Ascending aorta (tissue), 2 donors: Measurements from ENCODE around the gene PLXNA2. TPM values are rescaled to one million over a fixed set of nuclear protein-coding genes. Genes with fewer than 3 reads are reported as not detected.

Source experiments
- DNase-seq, 2 donors: peaks; one replicate each; pipeline ENCODE4 v3.0.0-alpha.2; 2019; ENCODE audit warnings: low spot score in 2 of 2
- H3K27ac ChIP-seq, 2 donors: fragments of 200-600 bp; sonication (generic); one replicate each; pipeline ENCODE4 v1.5.1; 2016 to 2017; ENCODE audit warnings: mild to moderate bottlenecking in 1 of 2
- H3K27me3 ChIP-seq: fragments of 200-600 bp; sonication (generic); one replicate; pipeline ENCODE4 v1.5.1; 2017
- H3K36me3 ChIP-seq, 2 donors: fragments of 200-600 bp; sonication (generic); one replicate each; pipeline ENCODE4 v1.5.1; 2016
- H3K4me1 ChIP-seq, 2 donors: fragments of 200-600 bp; sonication (generic); one replicate each; pipeline ENCODE4 v1.5.1; 2016 to 2017; ENCODE audit warnings: mild to moderate bottlenecking in 1 of 2
- H3K4me3 ChIP-seq, 2 donors: fragments of 200-600 bp; sonication (generic); one replicate each; pipeline ENCODE4 v1.5.1; 2016 to 2017; ENCODE audit warnings: mild to moderate bottlenecking in 1 of 2
- H3K9me3 ChIP-seq, 2 donors: fragments of 200-600 bp; sonication (generic); one replicate each; pipeline ENCODE4 v1.5.1; 2016
- intact Hi-C: fragments of 100-400 bp; cut with DNase I; formaldehyde crosslinking; loops from one replicate; pipeline ENCODE4 v1.15.1; 2023
- total RNA-seq: library from RNA; depleted of rRNA; stranded (reverse); fragments of >200 nt; gene quantifications from one replicate; pipeline ENCODE4 v1.1.0, GENCODE V29; 2016
- TF ChIP-seq, protein P1 (sequence below), 3 experiments: fragments of 200-600 bp in 2 of 3; fragments of 450-650 bp in 1 of 3; sonication (generic) in 2 of 3; IDR thresholded peaks; one replicate each; pipeline ENCODE4 v1.5.1; 2016 to 2019; ENCODE audit warnings: antibody characterized with exemption in 3 of 3, mild to moderate bottlenecking in 1 of 3, moderate library complexity in 1 of 3

The PLXNA2 gene
- total RNA-seq, 1 donor from 2014 or later = 33.0 TPM

DNA sequence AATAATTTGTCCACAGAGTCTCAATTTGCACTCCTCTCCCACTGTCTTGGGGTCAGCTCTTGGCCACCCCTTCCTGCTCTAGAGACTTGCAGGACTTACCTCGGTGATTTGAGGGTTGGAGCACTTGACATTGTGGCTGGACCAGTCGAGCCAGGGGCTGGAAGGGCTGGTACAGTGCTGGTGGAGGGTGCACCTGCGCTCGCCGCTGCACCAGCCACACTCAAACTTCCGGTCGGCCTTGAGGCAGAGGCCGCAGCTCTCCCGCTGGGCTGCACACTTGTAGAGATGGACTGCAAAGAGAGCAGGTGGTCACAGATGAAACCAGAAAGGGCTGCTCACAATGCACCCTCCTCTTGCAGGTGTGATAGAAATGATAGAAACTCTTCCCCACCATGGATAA lies 165.0 kb downstream of the PLXNA2 start:
- Histone ChIP-seq H3K27ac (no peak overlapping the region), H3K9me3 (no peaks in the 10 kb centered on the region), H3K4me3 (no peak overlapping the region), H3K27me3 (no peaks in the 10 kb centered on the region), H3K36me3 (peaks cover 13 to 49% of the 10 kb centered on the region in 2 donors), H3K4me1 (no peaks in the 10 kb centered on the region)
- DNase-seq = no peak
- intact Hi-C loops = no loop called here
- TF ChIP-seq, protein P1, sequence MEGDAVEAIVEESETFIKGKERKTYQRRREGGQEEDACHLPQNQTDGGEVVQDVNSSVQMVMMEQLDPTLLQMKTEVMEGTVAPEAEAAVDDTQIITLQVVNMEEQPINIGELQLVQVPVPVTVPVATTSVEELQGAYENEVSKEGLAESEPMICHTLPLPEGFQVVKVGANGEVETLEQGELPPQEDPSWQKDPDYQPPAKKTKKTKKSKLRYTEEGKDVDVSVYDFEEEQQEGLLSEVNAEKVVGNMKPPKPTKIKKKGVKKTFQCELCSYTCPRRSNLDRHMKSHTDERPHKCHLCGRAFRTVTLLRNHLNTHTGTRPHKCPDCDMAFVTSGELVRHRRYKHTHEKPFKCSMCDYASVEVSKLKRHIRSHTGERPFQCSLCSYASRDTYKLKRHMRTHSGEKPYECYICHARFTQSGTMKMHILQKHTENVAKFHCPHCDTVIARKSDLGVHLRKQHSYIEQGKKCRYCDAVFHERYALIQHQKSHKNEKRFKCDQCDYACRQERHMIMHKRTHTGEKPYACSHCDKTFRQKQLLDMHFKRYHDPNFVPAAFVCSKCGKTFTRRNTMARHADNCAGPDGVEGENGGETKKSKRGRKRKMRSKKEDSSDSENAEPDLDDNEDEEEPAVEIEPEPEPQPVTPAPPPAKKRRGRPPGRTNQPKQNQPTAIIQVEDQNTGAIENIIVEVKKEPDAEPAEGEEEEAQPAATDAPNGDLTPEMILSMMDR (IDR thresholded peaks at IDR 0.05) = no peak

DNA sequence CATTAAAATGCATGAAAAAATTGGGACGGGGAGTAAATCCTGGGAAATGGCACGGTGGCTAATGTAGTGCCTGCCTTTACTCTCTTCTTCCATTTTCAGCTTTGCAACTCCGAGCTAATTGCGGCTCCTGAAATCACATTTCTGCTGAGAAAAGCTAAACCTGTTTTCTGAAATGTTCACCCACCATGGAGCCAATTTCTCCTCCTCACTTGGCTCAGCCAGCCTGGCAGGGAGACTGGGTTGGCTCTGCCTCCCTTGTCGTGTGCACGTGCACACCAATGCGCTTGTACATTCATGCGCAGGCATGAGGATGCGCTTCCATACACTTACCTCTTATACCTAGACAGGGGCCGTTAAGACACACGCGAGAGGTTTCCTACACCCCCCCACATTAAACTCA lies 165.4 kb downstream of the PLXNA2 start:
- TF ChIP-seq, protein P1 (IDR thresholded peaks at IDR 0.05) = no peak
- H3K4me1 ChIP-seq = no peaks in the 10 kb centered on the region
- no peak for DNase-seq
- no peaks in the 10 kb centered on the region for H3K9me3 ChIP-seq
- no peak overlapping the region for H3K4me3 ChIP-seq
- no peaks in the 10 kb centered on the region for H3K27me3 ChIP-seq
- no peak overlapping the region for H3K27ac ChIP-seq
- peaks cover 13 to 50% of the 10 kb centered on the region in 2 donors for H3K36me3 ChIP-seq
- intact Hi-C loops = no loop called here

DNA sequence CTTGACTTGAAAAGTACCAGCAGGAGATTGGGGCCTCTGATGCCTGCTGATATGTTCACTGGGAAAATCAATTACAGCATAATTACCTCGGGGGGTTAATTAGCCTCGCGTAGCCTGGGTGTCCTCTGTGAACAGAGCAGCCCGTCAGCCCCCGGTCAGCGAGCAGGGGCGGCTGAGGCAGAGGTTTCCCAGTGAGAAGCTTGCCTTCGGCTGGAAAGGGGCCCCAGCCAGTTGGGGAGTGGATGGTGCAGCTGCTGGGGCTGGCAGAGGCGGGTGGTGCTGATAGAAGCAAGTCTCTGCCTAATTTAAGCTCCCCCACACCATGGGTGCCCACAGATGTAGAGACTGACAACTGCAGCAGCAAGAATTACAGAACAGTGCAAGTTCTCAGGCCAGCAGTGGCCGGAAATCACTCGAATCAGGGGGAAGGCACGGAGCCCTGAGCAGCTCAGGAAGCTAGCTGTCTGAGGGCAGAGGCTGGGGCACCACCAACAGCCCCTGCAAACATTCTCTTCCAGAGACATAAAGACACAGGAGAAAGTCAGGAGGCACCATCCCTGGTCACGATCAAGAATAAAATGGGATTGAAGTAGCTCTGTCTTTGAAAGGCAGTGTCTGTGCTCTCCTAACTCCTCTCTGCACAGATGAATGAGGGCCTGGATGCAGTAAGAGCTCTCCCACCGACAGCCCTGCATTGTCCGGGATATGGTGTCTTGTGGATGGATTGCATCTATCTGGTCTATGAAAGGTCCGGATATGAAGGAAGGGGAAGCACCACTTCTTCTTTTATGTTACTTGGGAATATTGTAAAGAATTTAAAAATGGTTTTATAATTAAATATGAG lies 166.7 kb downstream of the PLXNA2 start:
- H3K9me3 ChIP-seq = no peaks in the 10 kb centered on the region
- peaks cover 6 to 53% of the 10 kb centered on the region in 2 donors for H3K36me3 ChIP-seq
- no peaks in the 10 kb centered on the region for H3K4me1 ChIP-seq
- no peak overlapping the region for H3K4me3 ChIP-seq
- H3K27me3 ChIP-seq = no peaks in the 10 kb centered on the region
- intact Hi-C loops = no loop called here
- H3K27ac ChIP-seq = no peak overlapping the region
- DNase-seq = no peak
- TF ChIP-seq, protein P1 (IDR thresholded peaks at IDR 0.05) = no peak

DNA sequence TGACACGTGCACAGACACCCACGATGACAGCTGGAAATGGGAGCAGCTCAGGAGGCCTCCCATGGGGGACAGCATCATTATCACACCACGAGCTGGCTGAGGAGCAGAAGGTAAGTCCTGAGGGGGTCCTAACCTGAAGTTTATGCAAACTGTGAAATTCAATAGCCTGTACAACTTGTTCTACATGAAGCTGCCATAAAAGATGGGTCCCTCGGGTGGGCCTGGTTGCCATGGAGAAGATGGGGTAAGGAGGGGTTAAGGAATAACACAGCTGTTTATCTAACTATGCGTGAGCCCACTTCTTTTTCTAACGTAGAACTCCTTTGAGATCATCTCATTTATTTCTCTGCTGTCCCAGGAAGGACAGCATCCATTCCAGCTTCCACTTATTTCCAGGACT lies 169.8 kb downstream of the PLXNA2 start:
- H3K36me3 ChIP-seq = peaks cover 13 to 57% of the 10 kb centered on the region in 2 donors
- no peaks in the 10 kb centered on the region for H3K9me3 ChIP-seq
- no peaks in the 10 kb centered on the region for H3K4me1 ChIP-seq
- DNase-seq = no peak
- no peak overlapping the region for H3K4me3 ChIP-seq
- intact Hi-C loops = no loop called here
- TF ChIP-seq, protein P1 (IDR thresholded peaks at IDR 0.05) = no peak
- H3K27ac ChIP-seq = no peak overlapping the region
- no peaks in the 10 kb centered on the region for H3K27me3 ChIP-seq

DNA sequence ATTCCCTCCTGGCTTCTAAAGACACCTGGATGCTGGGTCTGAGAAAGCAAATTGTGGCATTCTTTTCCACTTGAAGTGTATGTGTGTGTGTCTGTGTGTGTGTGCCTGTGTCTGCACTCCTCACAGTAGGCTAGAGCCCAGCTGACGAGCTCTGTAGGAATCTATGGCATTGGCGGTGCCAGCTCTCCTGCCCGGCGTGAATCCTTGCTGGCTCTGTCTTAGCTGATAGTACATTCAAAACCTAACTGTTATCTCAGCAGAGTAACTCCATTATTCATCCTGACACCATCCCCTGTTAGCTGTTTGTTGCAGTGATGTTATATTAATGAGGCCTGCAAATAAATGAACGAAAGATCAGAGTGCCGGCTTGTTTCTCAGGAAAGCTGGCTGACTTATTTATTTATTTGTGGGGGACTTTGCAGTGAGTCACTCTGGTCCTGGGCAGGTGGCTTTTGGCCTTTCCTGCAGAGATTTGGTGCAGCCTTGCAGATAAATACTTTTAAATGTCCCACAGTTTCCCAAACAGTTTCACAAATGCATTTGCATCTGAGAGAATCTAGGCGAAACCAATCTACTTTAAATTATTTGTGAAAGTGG lies 172.7 kb downstream of the PLXNA2 start:
- Histone ChIP-seq H3K9me3 (no peaks in the 10 kb centered on the region), H3K27me3 (no peaks in the 10 kb centered on the region), H3K4me1 (no peaks in the 10 kb centered on the region), H3K36me3 (peaks cover 7 to 60% of the 10 kb centered on the region in 2 donors), H3K4me3 (no peak overlapping the region), H3K27ac (no peak overlapping the region)
- intact Hi-C loops = no loop called here
- DNase-seq = no peak
- TF ChIP-seq, protein P1 (IDR thresholded peaks at IDR 0.05) = no peak
